ENCODE measurements around the gene MAPK8IP2. TPM values are rescaled to one million over a fixed set of nuclear protein-coding genes. Genes with fewer than 3 reads are reported as not detected.

MAPK8IP2 gene
- total and polyA plus RNA-seq, 10 of the 15 experiments (the other 5 are each of a cell fraction or from before 2014, with no cell fraction given) = 0.01 to 0.13 (median 0.06) TPM; not detected in 4

DNA sequence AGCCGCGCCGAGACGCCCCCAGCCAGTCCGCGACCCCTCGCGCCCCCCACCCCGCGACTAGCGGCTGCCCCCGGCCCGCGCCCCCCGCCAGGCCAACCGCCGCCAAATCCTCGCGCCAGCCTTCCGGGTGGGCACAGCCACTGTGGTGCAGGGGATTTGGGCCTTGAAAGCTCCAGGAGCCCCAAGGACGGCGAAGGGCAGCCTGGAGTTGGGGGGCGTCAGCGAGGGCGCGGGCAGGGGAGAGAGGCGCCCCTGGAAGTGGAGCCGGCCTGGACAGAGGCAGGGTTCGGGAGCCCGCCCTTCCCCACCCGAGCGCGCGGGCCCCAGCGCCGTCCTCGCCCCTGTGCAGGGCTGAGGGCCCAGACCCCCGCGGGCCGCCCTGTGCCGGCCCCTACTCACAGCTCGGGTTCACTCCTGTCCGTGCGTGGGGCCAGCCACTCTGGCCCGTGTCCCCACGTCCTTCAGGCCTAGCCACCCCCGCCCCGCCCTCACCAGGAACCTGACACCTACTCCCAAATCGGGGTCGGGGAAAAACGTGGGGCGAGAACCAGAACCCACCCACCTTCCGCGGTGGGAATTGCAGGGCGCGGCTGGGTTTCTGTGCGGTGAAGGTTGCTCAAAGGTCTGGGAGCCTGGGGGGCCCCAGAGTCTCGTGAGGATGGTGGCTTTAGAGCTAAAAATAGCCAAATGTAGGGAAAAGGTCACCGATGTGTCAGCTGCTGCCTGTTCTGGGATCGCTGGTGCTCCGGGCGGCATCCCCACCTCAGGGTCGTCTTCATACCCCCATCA, 22.4 kb upstream of the MAPK8IP2 start, which contains the start of gene CPT1B:
TSS of gene CPT1B (minus strand) at position 441 of the 789 bp plus-strand sequence. CDS start 512 bp downstream, outside the sequence.
- Histone ChIP-seq H4K20me1 (ENCODE audit: control insufficient read depth, insufficient read depth) (no peaks in the 10 kb centered on the region), H2AFZ (ENCODE audit: control insufficient read depth, low read depth, low read length) (no peak within 1 kb of the TSS; the same call in 1 of the 2 replicates), H3K4me2 (ENCODE audit: control insufficient read depth, insufficient read depth) (peak within 1 kb of the TSS; percentile 42; the same call in 1 of the 2 replicates), H3K4me1 (ENCODE audit: control insufficient read depth, insufficient read depth, low read length) (peaks cover 15% of the 10 kb centered on the region), H3K9me3 (replicated peaks; ENCODE audit: control insufficient read depth, insufficient read depth, low read length) (no peaks in the 10 kb centered on the region), H3K27me3 (replicated peaks in 1 of 2; ENCODE audit: control insufficient read depth in 2 of 2, insufficient read depth in 2 of 2, low read length in 1 of 2) (no peaks in the 10 kb centered on the region), H3K79me2 (ENCODE audit: control insufficient read depth, insufficient read depth, low read length) (peaks cover 14% of the 10 kb centered on the region), H3K36me3 (ENCODE audit: control insufficient read depth in 2 of 2, insufficient read depth in 2 of 2, low read length in 1 of 2) (peaks cover 4 to 8% of the 10 kb centered on the region in 2 experiments; a peak in 3 of 4 replicates), H3K4me3 (no peak within 1 kb of the TSS), H3K27ac (ENCODE audit: control insufficient read depth, insufficient read depth) (peak within 1 kb of the TSS; percentile 39), H3K9ac (ENCODE audit: control insufficient read depth, insufficient read depth, low read length) (peak within 1 kb of the TSS; percentile 60)
- no peak for ATAC-seq
- CTCF ChIA-PET = no interaction called here
- no peak for DNase-seq (ENCODE audit: low read depth, low spot score)
- RAD21 ChIA-PET (ENCODE audit: unreplicated experiment) = no interaction called here
- in situ Hi-C loops (cut with MboI) = no loop called here
- intact Hi-C loops (cut with micrococcal nuclease; ENCODE audit: unreplicated experiment) = no loop called here
- FAIRE-seq = no peak
- no TSS peak for BruUV-seq (replicated peaks)
- SMC1A ChIA-PET (ENCODE audit: uncharacterized antibody, unreplicated experiment) = no interaction called here
- POLR2A ChIA-PET = no interaction called here
- 76% methylated on average over 36 of the region's 63 CpGs for WGBS (ENCODE audit: insufficient coverage, insufficient replicate concordance, low lambda C conversion rate, missing lambda C conversion rate)
- TF ChIP-seq, protein P1, sequence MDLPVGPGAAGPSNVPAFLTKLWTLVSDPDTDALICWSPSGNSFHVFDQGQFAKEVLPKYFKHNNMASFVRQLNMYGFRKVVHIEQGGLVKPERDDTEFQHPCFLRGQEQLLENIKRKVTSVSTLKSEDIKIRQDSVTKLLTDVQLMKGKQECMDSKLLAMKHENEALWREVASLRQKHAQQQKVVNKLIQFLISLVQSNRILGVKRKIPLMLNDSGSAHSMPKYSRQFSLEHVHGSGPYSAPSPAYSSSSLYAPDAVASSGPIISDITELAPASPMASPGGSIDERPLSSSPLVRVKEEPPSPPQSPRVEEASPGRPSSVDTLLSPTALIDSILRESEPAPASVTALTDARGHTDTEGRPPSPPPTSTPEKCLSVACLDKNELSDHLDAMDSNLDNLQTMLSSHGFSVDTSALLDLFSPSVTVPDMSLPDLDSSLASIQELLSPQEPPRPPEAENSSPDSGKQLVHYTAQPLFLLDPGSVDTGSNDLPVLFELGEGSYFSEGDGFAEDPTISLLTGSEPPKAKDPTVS (IDR thresholded peaks at IDR 0.05; ENCODE audit: low read depth, low read length) = no peak
- TF ChIP-seq KAT2A (conservative IDR thresholded peaks at IDR 0.05; ENCODE audit: control insufficient read depth, low read depth, low read length) = no peak
- peak; percentile 53 for TF ChIP-seq RUNX3 (IDR thresholded peaks at IDR 0.05; ENCODE audit: low read length)
- TF ChIP-seq FOXK2 (IDR thresholded peaks at IDR 0.05) = no peak
- no peak for TF ChIP-seq DPF2 (IDR thresholded peaks at IDR 0.05)
- no peak for TF ChIP-seq FOXM1 (IDR thresholded peaks at IDR 0.05; ENCODE audit: low read depth, low read length)
- TF ChIP-seq SP1 (IDR thresholded peaks at IDR 0.05; ENCODE audit: low read depth, low read length) = no peak
- TF ChIP-seq POLR2A (IDR thresholded peaks at IDR 0.05; ENCODE audit: low read depth, low read length) = no peak
- TF ChIP-seq, protein P2, sequence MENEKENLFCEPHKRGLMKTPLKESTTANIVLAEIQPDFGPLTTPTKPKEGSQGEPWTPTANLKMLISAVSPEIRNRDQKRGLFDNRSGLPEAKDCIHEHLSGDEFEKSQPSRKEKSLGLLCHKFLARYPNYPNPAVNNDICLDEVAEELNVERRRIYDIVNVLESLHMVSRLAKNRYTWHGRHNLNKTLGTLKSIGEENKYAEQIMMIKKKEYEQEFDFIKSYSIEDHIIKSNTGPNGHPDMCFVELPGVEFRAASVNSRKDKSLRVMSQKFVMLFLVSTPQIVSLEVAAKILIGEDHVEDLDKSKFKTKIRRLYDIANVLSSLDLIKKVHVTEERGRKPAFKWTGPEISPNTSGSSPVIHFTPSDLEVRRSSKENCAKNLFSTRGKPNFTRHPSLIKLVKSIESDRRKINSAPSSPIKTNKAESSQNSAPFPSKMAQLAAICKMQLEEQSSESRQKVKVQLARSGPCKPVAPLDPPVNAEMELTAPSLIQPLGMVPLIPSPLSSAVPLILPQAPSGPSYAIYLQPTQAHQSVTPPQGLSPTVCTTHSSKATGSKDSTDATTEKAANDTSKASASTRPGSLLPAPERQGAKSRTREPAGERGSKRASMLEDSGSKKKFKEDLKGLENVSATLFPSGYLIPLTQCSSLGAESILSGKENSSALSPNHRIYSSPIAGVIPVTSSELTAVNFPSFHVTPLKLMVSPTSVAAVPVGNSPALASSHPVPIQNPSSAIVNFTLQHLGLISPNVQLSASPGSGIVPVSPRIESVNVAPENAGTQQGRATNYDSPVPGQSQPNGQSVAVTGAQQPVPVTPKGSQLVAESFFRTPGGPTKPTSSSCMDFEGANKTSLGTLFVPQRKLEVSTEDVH (IDR thresholded peaks at IDR 0.05; ENCODE audit: low read depth, partially characterized antibody) = no peak
- TF ChIP-seq, protein P3, sequence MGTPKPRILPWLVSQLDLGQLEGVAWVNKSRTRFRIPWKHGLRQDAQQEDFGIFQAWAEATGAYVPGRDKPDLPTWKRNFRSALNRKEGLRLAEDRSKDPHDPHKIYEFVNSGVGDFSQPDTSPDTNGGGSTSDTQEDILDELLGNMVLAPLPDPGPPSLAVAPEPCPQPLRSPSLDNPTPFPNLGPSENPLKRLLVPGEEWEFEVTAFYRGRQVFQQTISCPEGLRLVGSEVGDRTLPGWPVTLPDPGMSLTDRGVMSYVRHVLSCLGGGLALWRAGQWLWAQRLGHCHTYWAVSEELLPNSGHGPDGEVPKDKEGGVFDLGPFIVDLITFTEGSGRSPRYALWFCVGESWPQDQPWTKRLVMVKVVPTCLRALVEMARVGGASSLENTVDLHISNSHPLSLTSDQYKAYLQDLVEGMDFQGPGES (IDR thresholded peaks at IDR 0.05) = no peak
- no peak for TF ChIP-seq ETV6 (conservative IDR thresholded peaks at IDR 0.05 in 1 of 2, IDR thresholded peaks at IDR 0.05 in 1 of 2; ENCODE audit: borderline replicate concordance in 1 of 2, low read depth in 1 of 2)
- no peak for TF ChIP-seq SREBF2 (IDR thresholded peaks at IDR 0.05; ENCODE audit: low read length)
- TF ChIP-seq ZNF274 (IDR thresholded peaks at IDR 0.05; ENCODE audit: insufficient read depth, insufficient read length) = no peak
- TF ChIP-seq, protein P4, sequence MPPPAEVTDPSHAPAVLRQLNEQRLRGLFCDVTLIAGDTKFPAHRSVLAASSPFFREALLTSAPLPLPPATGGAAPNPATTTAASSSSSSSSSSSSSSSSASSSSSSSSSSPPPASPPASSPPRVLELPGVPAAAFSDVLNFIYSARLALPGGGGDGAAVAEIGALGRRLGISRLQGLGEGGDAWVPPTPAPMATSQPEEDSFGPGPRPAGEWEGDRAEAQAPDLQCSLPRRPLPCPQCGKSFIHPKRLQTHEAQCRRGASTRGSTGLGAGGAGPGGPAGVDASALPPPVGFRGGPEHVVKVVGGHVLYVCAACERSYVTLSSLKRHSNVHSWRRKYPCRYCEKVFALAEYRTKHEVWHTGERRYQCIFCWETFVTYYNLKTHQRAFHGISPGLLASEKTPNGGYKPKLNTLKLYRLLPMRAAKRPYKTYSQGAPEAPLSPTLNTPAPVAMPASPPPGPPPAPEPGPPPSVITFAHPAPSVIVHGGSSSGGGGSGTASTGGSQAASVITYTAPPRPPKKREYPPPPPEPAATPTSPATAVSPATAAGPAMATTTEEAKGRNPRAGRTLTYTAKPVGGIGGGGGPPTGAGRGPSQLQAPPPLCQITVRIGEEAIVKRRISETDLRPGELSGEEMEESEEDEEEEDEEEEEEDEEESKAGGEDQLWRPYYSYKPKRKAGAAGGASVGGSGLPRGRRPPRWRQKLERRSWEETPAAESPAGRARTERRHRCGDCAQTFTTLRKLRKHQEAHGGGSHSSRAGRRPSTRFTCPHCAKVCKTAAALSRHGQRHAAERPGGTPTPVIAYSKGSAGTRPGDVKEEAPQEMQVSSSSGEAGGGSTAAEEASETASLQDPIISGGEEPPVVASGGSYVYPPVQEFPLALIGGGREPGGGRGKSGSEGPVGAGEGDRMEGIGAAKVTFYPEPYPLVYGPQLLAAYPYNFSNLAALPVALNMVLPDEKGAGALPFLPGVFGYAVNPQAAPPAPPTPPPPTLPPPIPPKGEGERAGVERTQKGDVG (CRISPR knock-in tag; IDR thresholded peaks at IDR 0.05) = no peak
- TF ChIP-seq MEF2B (IDR thresholded peaks at IDR 0.05; ENCODE audit: partially characterized antibody, poor library complexity, severe bottlenecking) = no peak
